Measurements from ENCODE around the gene FAIM2. TPM values are rescaled to one million over a fixed set of nuclear protein-coding genes. Genes with fewer than 3 reads are reported as not detected.

The FAIM2 gene
- total and polyA plus RNA-seq, 5 donors from 2014 or later, result 0.10 to 6.5 (median 3.0) TPM

- Histone ChIP-seq H3K36me3 (ENCODE audit: control insufficient read depth, insufficient read depth, low read length) (no peaks in the 10 kb centered on the region), H3K4me1 (ENCODE audit: control insufficient read depth, insufficient read depth, low read length, poor library complexity, severe bottlenecking) (no peaks in the 10 kb centered on the region), H3K9me3 (ENCODE audit: control insufficient read depth in 2 of 2, low read length in 2 of 2) (no peaks in the 10 kb centered on the region), H3K4me3 (ENCODE audit: low read depth, low read length) (no peak overlapping the region), H3K27me3 (ENCODE audit: control insufficient read depth, insufficient read depth, low read length) (no peaks in the 10 kb centered on the region), H3K27ac (ENCODE audit: insufficient read depth, low read length, poor library complexity, severe bottlenecking) (no peak overlapping the region)
- no peak for DNase-seq
- Mint-ChIP-seq H3K36me3 (peaks cover 3% of the 10 kb centered on the region), H3K9me3 (no peaks in the 10 kb centered on the region), H3K27ac (no peak overlapping the region), H3K4me3 (peak overlapping the region in 1 of 4 donors; percentile 21), H3K27me3 (peaks cover 11% of the 10 kb centered on the region), H3K4me1 (peaks cover 0 to under 1% (median 0%) of the 10 kb centered on the region in 4 donors)
- no peak for ATAC-seq (ENCODE audit: low read depth in 2 of 2)
These were observed 7.5 kb upstream of the FAIM2 start for GRCh38 chr12:49911213-49911605.

GRCh38 chr12:49910331-49911212, 6.9 kb upstream of the FAIM2 start:
- H3K4me3 ChIP-seq (ENCODE audit: low read depth, low read length), result no peak overlapping the region
- H3K27me3 ChIP-seq (ENCODE audit: control insufficient read depth, insufficient read depth, low read length), result no peaks in the 10 kb centered on the region
- ATAC-seq (ENCODE audit: low read depth in 2 of 2) (no peak), DNase-seq (no peak)
- peaks cover 3% of the 10 kb centered on the region for H3K36me3 Mint-ChIP-seq
- H3K27ac ChIP-seq (ENCODE audit: insufficient read depth, low read length, poor library complexity, severe bottlenecking), result no peak overlapping the region
- no peak overlapping the region for H3K27ac Mint-ChIP-seq
- H3K36me3 ChIP-seq (ENCODE audit: control insufficient read depth, insufficient read depth, low read length), result no peaks in the 10 kb centered on the region
- no peaks in the 10 kb centered on the region for H3K9me3 Mint-ChIP-seq
- peak overlapping the region in 1 of 4 donors; percentile 21 for H3K4me3 Mint-ChIP-seq
- no peaks in the 10 kb centered on the region for H3K9me3 ChIP-seq (ENCODE audit: control insufficient read depth in 2 of 2, low read length in 2 of 2)
- H3K4me1 ChIP-seq (ENCODE audit: control insufficient read depth, insufficient read depth, low read length, poor library complexity, severe bottlenecking), result no peaks in the 10 kb centered on the region
- peaks cover 0 to 7% (median 1%) of the 10 kb centered on the region in 4 donors for H3K4me1 Mint-ChIP-seq
- H3K27me3 Mint-ChIP-seq, result peaks cover 8% of the 10 kb centered on the region

- Mint-ChIP-seq H3K27ac (no peak overlapping the region), H3K27me3 (peaks cover 7% of the 10 kb centered on the region), H3K36me3 (peaks cover 3% of the 10 kb centered on the region), H3K4me1 (peaks cover 0 to 10% (median 2%) of the 10 kb centered on the region in 4 donors), H3K4me3 (no peak overlapping the region), H3K9me3 (no peaks in the 10 kb centered on the region)
- no peaks in the 10 kb centered on the region for H3K4me1 ChIP-seq (ENCODE audit: control insufficient read depth, insufficient read depth, low read length, poor library complexity, severe bottlenecking)
- no peak overlapping the region for H3K4me3 ChIP-seq (ENCODE audit: low read depth, low read length)
- no peak overlapping the region for H3K27ac ChIP-seq (ENCODE audit: insufficient read depth, low read length, poor library complexity, severe bottlenecking)
- no peaks in the 10 kb centered on the region for H3K9me3 ChIP-seq (ENCODE audit: control insufficient read depth in 2 of 2, low read length in 2 of 2)
- no peaks in the 10 kb centered on the region for H3K27me3 ChIP-seq (ENCODE audit: control insufficient read depth, insufficient read depth, low read length)
- ATAC-seq (ENCODE audit: low read depth in 2 of 2) (no peak), DNase-seq (no peak)
- no peaks in the 10 kb centered on the region for H3K36me3 ChIP-seq (ENCODE audit: control insufficient read depth, insufficient read depth, low read length)
These were observed 6.1 kb upstream of the FAIM2 start for GRCh38 chr12:49909826-49910225.

GRCh38 chr12:49909356-49909755, 5.7 kb upstream of the FAIM2 start:
- DNase-seq, result no peak
- H3K4me3 Mint-ChIP-seq, result no peak overlapping the region
- H3K4me3 ChIP-seq (ENCODE audit: low read depth, low read length), result no peak overlapping the region
- peaks cover 3% of the 10 kb centered on the region for H3K36me3 Mint-ChIP-seq
- H3K9me3 Mint-ChIP-seq, result no peaks in the 10 kb centered on the region
- no peak overlapping the region for H3K27ac ChIP-seq (ENCODE audit: insufficient read depth, low read length, poor library complexity, severe bottlenecking)
- no peak for ATAC-seq (ENCODE audit: low read depth in 2 of 2)
- H3K36me3 ChIP-seq (ENCODE audit: control insufficient read depth, insufficient read depth, low read length), result no peaks in the 10 kb centered on the region
- peaks cover 7% of the 10 kb centered on the region for H3K27me3 Mint-ChIP-seq
- H3K4me1 ChIP-seq (ENCODE audit: control insufficient read depth, insufficient read depth, low read length, poor library complexity, severe bottlenecking), result peaks cover 4% of the 10 kb centered on the region
- H3K9me3 ChIP-seq (ENCODE audit: control insufficient read depth in 2 of 2, low read length in 2 of 2), result no peaks in the 10 kb centered on the region
- H3K27me3 ChIP-seq (ENCODE audit: control insufficient read depth, insufficient read depth, low read length), result no peaks in the 10 kb centered on the region
- no peak overlapping the region for H3K27ac Mint-ChIP-seq
- peaks cover 0 to 15% (median 4%) of the 10 kb centered on the region in 4 donors for H3K4me1 Mint-ChIP-seq

GRCh38 chr12:49907352-49907751, 3.7 kb upstream of the FAIM2 start:
- Histone ChIP-seq H3K27ac (ENCODE audit: insufficient read depth, low read length, poor library complexity, severe bottlenecking) (no peak overlapping the region), H3K9me3 (ENCODE audit: control insufficient read depth in 2 of 2, low read length in 2 of 2) (no peaks in the 10 kb centered on the region), H3K27me3 (ENCODE audit: control insufficient read depth, insufficient read depth, low read length) (no peaks in the 10 kb centered on the region), H3K4me3 (ENCODE audit: low read depth, low read length) (no peak overlapping the region), H3K4me1 (ENCODE audit: control insufficient read depth, insufficient read depth, low read length, poor library complexity, severe bottlenecking) (peaks cover 12% of the 10 kb centered on the region), H3K36me3 (ENCODE audit: control insufficient read depth, insufficient read depth, low read length) (no peaks in the 10 kb centered on the region)
- Mint-ChIP-seq H3K4me3 (no peak overlapping the region), H3K9me3 (no peaks in the 10 kb centered on the region), H3K36me3 (peaks cover 3% of the 10 kb centered on the region), H3K4me1 (peaks cover 0 to 20% (median 9%) of the 10 kb centered on the region in 4 donors), H3K27me3 (no peaks in the 10 kb centered on the region), H3K27ac (peak overlapping the region in 1 of 3 donors; percentile 24)
- DNase-seq (no peak), ATAC-seq (ENCODE audit: low read depth in 2 of 2) (no peak)

- Histone ChIP-seq H3K9me3 (ENCODE audit: control insufficient read depth in 2 of 2, low read length in 2 of 2) (no peaks in the 10 kb centered on the region), H3K36me3 (ENCODE audit: control insufficient read depth, insufficient read depth, low read length) (no peaks in the 10 kb centered on the region), H3K4me3 (ENCODE audit: low read depth, low read length) (no peak overlapping the region), H3K27me3 (ENCODE audit: control insufficient read depth, insufficient read depth, low read length) (no peaks in the 10 kb centered on the region), H3K27ac (ENCODE audit: insufficient read depth, low read length, poor library complexity, severe bottlenecking) (no peak overlapping the region), H3K4me1 (ENCODE audit: control insufficient read depth, insufficient read depth, low read length, poor library complexity, severe bottlenecking) (peaks cover 12% of the 10 kb centered on the region)
- DNase-seq, result no peak
- peak overlapping the region; percentile 27 to 87 (median 37) for H3K4me3 Mint-ChIP-seq
- peak overlapping the region in 2 of 3 donors; percentile 39 to 53 for H3K27ac Mint-ChIP-seq
- H3K9me3 Mint-ChIP-seq, result no peaks in the 10 kb centered on the region
- peaks cover 0 to 22% (median 10%) of the 10 kb centered on the region in 4 donors for H3K4me1 Mint-ChIP-seq
- H3K27me3 Mint-ChIP-seq, result no peaks in the 10 kb centered on the region
- H3K36me3 Mint-ChIP-seq, result peaks cover 3% of the 10 kb centered on the region
- ATAC-seq (ENCODE audit: low read depth in 2 of 2), result no peak
These were observed 2.1 kb upstream of the FAIM2 start for GRCh38 chr12:49905718-49906314.

- no peak for ATAC-seq (ENCODE audit: low read depth in 2 of 2)
- peaks cover 3% of the 10 kb centered on the region for H3K36me3 Mint-ChIP-seq
These were observed 901 bp upstream of the FAIM2 start for GRCh38 chr12:49904601-49905000.

More at GRCh38 chr12:49904601-49905000, 901 bp upstream of the FAIM2 start:
- DNase-seq, result no peak
- Histone ChIP-seq H3K4me1 (ENCODE audit: control insufficient read depth, insufficient read depth, low read length, poor library complexity, severe bottlenecking) (peaks cover 12% of the 10 kb centered on the region), H3K27me3 (ENCODE audit: control insufficient read depth, insufficient read depth, low read length) (no peaks in the 10 kb centered on the region), H3K9me3 (ENCODE audit: control insufficient read depth in 2 of 2, low read length in 2 of 2) (no peaks in the 10 kb centered on the region), H3K36me3 (ENCODE audit: control insufficient read depth, insufficient read depth, low read length) (no peaks in the 10 kb centered on the region), H3K4me3 (ENCODE audit: low read depth, low read length) (peak overlapping the region; percentile 51), H3K27ac (ENCODE audit: insufficient read depth, low read length, poor library complexity, severe bottlenecking) (no peak overlapping the region)
- H3K27me3 Mint-ChIP-seq, result no peaks in the 10 kb centered on the region
- H3K4me3 Mint-ChIP-seq, result peak overlapping the region in 3 of 4 donors; percentile 83 to 94 (median 91)
- no peaks in the 10 kb centered on the region for H3K9me3 Mint-ChIP-seq
- peak overlapping the region in 2 of 3 donors; percentile 42 to 85 for H3K27ac Mint-ChIP-seq
- H3K4me1 Mint-ChIP-seq, result peaks cover 0 to 22% (median 10%) of the 10 kb centered on the region in 4 donors

Data from CD4-positive, CD25-positive, alpha-beta regulatory T cell (primary cell).